HG03457 (cell line): ENCODE results near the gene HDGF.
"Not testable (repeated sequence)": the region's sequence is repeated elsewhere in the genome, so short reads cannot be mapped to it uniquely, and the experiment has no call there.

Experiments
- ATAC-seq: cut with Tn5 transposase; IDR thresholded peaks from one replicate; pipeline ENCODE4 v1.9.1; 2021; ENCODE audit warnings: moderate number of reproducible peaks; ENCODE audit not compliant: unreplicated experiment

Gene HDGF

DNA sequence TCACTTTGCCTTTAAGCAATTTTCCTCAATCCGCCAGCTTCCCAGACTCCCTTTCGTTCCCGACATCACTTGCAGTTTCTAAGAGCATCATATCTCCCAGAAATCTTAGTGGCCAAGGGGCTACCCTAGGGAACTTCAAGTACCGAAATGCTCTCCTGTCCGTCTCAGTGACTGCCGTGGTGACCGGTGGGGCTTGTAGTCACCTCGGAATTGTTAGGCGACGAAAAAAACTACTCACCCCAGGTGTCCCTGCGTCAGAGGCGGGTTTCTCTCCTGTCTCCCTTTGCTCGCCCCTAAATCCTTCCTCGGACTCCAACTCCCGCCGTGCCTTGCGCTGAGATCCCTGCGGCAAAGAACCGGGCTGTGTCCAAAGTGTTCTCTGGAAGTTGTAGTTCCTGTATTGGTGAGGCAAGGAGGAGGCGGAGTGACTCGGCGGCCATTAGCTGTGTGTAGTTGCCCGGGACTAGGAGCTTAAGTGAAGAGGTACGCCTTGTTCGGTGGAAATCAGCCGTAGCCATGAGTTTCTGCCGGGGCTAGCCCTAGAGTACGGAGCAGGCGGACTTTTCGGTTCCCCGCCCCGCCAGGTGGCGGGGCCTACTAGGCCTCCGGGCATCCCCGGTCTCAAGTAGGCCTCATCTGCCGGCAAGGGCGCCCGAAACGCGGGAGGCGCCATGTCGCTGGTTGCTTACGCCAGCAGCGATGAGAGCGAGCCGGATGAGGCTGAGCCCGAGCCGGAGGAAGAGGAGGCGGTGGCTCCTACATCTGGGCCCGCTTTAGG is 15.8 kb upstream of the HDGF start, which contains the start of gene PRCC:
Gene PRCC (plus strand): TSS at position 435 of the 778 bp plus-strand sequence. CDS start 237 bp downstream, at position 672.
- peak; percentile 91 for ATAC-seq

DNA sequence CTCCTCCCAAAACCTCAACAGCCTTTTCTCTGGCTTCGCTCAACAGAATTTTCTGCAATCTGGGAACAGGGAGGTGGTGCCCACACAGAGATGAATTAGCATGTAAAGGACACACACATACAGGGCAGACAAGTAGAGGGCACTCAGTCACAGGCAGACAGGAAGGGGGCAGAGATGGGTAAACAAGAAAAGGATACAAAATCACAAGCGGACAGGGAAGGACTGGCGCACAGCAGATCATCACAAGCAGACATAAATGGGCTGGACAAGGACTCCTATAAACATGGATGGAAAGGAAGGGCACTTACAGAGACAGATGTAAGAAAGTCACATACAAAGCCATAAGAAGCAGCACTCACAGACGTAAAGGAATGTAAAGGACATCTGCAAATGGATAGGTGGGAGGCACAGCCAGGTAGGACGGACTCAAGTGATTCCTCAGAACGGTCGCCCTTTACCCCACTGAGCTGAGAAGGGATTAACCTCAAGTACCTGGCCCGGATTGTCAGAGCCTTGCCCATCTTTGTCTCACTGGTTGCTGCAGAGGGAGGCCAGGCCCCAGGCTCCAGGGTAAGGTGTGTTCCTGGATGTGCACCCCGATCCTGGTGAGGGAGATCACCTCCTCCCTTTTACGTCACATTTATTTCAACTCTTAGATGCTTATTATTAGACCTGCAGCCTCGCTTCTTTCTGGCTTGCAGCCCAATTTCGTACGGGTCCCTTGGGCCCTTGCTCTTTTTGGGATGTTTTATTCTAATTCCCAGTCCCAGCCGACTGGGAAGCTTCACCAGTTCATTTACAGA is 15.0 kb upstream of the HDGF start:
- ATAC-seq: peak; percentile 8

DNA sequence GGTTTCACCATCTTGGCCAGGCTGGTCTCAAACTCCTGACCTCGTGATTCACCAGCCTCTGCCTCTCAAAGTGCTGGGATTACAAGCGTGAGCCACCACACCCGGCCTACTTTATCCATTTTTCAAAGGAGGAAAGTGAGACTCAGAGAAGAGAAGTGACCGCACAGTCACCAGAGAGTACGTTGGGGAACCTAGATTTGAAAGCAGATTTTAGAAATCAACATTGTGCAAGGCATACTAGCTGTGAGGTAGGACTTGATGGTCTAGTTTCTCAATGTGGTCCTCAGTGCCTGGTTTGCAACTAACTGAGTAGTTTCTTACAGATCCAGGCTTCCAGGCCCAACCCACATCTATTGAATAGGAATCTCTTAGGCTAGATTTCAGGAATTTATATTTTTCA is 14.2 kb upstream of the HDGF start:
- ATAC-seq: no peak

DNA sequence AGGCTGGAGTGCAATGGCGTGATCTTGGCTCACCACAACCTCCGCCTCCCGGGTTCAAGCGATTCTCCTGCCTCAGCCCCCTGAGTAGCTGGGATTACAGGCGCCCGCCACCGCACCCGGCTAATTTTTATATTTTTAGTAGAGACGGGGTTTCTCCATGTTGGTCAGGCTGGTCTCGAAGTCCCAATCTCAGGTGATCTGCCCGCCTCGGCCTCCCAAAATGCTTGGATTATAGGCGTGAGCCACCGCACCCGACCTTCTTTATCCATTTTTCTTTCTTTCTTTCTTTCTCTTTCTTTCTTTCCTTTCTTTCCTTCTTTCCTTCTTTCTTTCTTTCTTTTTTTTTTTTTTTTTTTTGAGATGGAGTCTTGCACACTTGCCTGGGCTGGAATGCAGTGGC is 13.7 kb upstream of the HDGF start:
- ATAC-seq: not testable (repeated sequence)

DNA sequence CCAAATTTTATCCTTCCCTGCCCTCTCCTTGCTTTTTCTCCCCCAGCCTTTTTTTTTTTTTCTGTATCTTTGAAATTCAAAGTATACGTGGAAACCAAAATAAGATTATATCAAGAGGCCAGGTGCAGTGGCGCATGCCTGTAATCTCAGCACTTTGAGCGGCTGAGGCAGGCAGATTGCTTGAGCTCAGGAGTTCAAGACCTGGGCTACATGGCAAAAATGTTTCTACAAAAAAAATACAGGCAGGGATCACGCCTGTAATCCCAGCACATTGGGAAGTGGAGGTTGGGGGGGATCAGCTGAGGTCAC is 9.3 kb upstream of the HDGF start:
- ATAC-seq: no peak

DNA sequence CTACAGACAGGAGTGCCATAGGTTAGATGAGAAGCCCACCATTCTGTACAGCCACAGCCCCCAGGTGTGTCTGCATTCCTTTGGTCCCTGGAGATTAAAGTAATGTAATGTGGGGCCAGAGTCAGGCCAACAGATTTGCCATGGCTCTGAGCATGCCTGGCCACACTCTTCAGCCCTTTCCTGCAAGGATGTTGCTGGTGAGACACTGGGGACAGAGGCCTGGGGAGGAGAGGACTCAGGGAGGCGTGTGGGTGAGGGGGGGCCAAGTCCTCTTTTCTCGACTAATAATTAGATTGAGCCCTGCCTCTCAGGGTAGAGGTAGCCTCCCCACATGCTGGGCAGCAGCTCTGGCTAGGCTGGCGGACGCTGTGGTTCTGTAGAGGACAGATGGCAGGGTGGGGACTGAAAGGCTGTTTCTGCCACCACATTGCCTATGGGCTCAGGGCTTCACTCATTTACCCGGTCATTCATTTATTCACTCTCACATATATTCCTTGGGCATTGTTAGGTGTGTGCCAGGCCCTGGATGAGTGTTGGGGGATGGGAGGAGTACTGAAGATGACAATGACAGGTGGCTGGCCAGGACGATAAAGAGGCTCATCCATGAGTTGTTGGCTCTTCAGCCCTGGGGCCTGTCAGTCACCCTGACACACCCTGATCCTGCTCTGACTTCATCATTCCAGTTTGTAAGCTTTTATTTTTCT is 8.8 kb upstream of the HDGF start:
- no peak for ATAC-seq

DNA sequence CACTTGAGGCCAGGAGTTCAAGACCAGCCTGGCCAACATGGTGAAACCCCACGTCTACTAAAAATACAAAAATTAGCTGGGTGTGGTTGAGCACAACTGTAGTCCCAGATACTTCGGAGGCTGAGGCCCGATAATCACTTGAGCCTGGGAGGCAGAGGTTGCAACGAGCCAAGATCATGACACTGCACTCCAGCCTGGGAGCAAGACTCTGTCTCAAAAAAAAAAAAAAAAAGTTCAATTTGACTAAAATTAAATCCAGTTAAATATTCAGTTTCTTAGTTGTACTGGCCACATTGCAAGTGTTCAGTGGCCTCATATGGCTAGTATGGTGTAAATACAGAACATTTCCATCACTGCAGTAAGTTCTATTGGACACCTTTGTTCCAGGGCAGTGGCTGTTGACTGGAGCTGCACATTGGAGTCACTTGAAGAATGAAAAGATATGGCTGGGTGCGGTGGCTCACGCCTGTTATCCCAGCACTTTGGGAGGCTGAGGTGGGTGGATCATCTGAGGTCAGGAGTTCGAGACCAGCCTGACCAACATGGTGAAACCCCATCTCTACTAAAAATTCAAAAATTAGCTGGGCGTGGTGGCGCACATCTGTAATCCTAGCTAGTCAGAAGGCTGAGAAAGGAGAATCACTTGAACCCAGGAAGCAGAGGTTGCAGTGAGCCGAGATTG is 6.2 kb upstream of the HDGF start:
- not testable (repeated sequence) for ATAC-seq

DNA sequence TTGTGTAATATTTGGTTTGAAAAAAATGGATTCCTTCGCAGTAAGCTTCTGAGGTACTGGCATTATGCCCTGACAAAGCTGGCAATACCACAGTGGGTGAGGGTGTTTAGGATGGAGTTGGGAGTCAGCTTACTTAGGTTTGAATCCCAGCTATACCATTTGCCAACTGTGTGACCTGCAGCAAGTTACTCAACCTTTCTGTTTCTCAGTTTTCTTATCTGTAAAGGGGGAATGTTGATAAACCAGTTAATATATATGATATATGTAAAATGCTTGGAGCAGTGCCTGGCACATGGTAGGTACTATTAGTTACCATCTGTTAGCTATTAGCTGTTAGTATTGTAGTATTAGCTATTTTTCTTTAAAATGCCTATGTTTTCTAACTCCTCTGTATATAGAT is 4.9 kb upstream of the HDGF start:
- ATAC-seq: no peak

DNA sequence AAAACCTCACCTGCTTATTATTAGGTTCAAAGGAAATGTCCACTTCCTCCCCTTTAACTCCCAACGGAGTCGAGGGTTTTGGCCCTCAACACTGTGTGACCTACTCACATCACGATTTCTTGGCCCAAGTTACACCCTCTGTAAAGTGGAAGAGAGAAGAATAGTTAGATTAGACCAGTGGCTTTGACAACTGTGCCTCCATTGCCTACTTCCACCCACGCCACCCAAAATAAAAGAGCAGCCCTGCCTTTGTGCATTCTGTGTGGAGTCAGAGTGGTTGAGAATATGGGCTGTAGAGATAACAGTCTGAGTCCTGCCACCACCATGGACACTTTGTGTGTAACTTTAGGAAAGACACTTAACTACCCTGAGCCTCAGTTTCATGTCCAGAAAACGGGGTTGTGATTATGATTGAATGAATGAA is 4.1 kb upstream of the HDGF start:
- no peak for ATAC-seq

DNA sequence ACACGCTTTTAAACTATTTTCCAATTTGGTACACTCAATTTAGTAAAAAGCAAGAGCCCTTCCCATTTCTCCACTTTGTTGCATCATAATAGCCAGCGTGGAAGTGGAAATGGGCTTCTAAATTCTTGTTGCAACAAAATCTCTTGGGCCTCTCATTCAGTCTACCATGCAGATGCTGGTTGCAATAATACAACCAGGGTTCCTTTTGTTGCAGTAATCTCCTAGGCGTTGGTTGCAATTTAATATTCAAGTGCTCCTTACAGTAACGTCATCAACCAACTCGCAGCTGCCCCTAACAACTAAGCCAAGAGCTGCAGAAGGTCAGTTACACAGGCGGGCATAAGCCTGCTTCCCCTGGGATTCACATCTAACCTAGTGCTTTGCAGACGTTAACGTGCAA is 2.7 kb upstream of the HDGF start:
- no peak for ATAC-seq

DNA sequence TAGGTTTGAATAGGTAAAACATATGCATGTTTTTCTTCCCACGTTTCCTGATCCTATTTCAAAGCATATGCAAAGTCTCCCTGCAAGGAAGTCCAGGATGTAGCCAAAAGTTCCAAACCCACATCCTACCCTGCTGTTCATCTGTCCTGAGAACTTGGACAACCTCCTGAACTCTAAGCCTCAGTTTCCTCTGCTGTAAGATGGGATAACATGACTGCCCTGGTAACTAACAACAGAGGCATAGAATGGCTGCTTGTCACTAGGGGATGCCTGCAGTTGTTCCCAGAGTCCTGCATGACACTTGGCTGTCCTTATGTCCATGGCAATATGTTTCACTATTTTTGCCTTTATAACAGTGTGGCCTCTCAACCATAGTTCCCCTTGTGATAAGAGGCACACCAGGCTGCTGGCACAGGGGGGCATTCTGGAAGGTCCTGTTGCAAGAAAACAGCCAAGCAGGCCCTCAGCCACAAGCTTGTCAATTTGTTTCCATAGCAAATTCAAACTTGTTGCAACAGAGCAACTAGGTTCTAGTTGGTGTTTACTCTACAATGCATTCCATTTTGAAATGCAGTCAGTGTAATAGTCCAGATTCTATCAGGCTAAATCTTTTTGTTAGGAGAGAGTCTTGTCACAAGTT is 1.5 kb upstream of the HDGF start:
- ATAC-seq: no peak

DNA sequence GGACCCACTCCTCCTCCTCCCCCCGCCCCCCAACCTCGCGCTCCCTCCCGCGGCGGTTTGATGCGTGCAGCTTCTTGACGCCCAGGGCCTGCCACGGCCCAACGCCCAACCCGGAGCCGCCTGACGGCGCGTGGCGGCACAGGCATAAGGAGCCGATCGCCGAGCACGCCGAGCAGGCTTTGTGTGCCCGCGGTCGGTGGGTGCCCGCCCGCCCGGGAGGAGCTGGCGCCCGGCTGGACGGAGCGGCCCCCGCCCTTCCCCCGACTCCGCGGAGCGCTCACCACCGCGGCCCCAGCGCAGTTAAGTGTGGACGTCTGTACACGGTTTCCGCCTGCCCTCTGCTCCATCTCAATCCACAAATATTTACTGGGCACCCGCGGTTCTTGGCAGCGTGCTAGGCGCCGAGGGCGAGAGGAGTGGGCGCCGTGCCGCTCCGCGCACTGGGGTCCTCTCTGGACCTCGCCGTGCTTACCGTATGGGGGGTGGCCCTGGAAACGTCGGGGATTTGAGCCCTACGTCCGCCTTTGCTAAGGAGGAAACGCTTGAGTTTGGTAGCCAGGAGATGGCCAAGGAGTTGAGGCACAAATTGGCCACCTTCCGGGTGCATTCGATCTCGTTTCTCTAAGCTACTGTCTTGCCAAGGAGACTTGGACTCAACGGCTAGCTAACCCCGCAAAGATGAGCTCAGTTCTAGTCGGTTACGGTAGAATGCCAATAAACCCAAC is 444 bp upstream of the HDGF start:
- ATAC-seq: peak; percentile 64

DNA sequence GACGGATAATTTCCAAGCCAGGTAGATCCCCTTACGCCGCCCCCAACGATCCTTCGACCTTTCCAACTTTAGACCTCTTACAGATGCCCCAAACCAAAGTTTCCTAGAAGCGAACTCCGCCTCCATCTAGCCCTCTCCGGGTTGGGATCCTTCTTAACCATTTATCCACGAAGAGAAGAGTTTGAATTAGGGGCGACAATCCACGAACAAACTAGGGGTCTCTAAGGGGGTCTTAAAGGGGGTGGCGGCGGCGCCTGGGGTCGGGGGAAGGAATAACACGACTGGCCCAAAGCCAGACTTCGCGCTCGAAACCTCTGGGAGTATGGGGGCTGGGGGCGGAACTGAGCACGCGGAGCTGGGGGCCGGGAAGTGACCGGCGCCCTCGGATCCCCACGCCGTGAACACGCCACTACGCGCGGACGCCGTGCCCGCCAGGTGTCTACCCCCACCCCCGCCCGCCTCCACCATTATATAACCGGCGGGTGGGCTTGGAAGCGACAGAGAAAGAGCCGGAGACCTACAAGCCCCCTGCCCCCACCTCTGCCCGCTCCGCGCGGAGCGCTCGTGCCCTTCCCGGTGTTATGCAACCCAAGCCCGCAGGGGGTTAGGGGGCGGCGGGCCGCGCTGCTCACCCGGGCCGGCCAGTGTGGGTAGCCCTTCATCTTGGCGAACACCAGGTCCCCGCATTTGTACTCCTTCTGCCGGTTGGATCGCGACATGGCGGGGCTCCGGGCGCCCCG is 594 bp downstream of the HDGF start:
- no peak for ATAC-seq

DNA sequence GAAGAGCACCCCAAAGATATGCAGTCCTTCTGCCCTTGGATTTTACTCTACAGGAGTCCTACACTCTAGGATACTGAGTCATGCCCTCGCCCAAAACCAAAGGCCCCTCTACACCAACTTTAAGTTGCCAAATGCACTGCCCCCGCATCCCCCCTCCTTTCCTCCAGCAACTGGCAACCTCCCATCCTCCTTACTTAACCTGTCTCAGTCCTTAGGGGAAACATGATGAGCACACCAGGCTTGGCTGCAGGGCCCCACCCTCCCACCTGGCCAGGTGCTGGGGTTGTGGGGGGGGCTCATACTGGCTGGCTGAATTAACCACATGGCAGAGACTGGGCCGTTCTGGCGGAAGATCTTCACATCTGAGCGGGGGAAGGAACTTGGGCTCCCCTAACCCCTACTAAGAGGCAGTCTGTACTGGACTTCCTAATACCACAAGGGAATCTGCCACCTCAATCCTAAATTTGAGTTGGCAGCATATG is 1.2 kb downstream of the HDGF start:
- no peak for ATAC-seq

DNA sequence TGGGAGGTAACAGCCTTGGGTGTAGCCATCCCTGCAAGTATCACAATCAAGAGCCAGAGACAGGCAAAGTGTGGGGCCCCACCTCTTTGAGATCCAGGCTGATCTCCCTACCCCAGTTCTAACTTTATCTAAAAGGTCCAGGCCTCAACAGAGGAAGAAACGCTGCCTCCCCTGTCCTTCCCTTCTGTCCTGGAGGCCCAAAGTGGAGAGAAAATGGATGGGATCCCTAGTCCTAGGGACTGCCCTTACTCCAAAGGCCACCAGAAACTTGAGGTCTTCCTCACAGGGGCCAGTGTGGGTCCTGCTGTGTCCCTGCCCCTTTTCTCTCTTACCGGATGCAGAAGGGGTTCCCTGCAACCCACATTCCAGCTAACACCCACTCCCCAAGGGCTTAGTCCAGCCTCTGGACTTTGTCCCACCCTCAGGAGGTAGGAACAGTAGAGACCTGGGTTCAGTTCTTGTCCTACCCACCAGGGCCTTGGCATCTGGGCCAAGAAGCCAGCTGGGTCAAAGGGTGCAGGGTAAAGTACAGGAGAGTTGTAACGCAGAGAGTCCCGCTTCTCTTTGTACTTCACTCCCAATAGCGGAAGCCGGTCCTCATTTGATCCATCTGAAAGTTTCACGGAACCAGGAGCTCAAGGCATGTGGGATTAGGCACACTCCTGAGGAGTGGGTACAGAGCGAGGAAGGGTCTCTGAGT is 1.9 kb downstream of the HDGF start:
- no peak for ATAC-seq

DNA sequence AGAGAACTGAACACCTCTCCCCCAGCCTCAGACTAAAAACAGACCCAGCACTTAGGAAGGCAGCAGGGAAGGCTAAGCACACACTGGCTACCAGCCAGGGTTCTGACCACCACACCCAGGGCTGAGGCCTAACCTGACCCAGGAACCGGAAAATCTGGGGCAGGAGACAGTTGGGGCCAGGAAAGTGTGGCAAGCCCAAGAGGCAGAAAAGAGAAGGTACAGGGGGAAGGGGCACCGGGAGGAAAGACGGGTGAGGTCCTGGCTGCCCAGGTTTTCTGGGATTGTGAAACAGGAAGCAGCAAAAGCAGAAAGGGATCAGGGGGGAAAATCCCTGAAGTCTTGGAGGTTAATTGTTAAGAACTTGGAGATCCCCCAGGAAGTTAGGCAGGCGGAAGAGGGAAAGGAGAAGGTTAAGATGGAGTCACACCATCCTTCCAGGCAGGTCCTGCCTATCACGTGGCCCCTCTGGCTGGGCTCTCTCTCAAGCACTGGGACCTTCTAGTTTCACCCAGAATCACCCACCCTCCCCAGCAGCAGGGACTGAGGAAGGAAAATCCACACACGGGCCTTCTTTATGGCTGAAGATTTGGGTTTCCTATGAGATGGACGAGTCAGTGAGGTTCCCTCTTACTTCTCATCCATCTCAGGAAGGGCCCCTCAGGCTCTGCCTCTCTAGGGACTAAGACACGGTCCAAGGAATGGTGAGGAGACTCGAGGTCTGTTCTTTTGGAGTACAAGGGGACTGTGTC is 2.6 kb downstream of the HDGF start:
- ATAC-seq: no peak

DNA sequence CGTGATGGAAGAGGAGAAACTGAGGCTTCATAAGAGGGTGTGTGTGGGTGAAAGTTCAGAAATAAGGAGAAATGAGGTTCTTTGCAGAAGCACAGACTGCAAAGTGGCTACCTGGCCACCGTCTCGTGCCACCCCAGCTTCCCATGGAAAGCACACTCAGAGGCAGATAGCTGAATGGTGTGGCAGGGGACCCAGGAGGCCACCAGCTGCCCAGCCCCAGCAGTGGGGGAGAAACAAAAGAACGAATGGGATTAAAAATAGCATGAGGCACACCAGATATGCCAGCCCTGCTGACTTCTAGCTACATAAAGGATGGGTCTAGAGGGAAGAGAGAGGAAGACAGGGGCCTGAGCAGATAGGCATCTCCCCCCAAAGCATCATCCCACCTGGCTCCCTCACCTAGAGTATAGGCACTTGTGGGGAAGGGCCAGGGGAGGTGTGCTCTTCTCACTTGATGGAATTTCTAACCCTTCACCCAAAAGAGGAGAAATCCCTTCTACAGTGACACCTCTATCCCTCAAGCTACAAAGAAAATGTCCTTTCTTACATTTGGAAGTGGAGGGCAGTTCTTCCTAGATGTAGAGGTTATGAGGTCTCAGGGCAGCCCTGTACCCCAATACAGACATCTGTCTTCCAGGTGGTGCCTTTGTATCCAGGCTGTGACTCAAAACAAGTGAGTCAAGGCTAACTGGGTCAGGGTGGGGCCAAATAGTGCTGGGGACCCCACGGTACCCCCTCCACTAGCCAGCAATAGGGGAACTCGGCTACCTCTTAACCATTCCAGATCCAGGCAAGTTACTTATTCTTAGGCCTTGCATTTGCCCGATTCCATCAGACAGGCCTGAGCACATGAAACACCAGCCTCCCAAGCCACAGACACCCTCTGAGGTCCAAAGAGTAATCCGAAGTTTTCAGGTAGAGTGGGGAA is 3.5 kb downstream of the HDGF start:
- ATAC-seq: no peak
